Measurements from ENCODE around the gene HHIPL2.
A peak's percentile ranks its signal among the peaks of the same experiment; 100 is the strongest.

The HHIPL2 gene

DNA sequence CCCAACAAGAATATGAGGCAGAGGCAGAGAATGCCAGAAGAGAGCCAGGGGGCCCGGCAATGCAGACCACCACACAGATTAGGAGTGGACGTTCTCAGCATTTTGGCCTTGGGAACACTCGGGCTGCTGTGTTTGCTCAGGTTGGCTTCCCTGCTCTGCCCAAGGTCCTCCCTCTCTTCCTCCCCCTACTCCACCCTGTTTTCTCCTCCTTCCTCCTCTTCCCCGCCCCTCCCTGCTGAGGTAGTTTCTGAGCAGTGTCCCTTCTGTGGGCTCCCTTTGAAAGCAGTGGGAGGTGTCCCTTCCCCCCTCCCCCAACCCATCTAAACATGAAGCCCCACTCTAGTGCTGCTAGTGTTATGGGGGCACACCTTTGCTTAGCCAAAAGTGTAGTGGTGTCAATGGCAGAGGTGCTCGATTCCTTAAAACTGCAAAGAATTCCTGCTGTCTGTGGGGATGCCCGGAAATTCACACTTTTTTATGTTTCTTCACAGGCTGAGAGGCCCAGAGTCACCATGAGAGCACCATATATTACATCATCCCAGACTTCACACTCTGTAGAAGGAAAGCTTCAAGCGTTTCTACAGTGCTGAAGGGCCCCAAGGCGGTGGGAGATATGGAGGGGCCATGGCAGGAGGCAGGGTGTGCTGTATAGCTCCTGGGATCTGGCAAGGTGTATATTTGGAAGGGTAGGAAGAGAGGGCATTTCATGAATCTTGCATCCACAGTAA, at the start of gene HHIPL2:
TSS of gene HHIPL2 (minus strand) at position 161 of the 728 bp plus-strand sequence. CDS start at position 101, 60 bp downstream.
- DNase-seq = no peak

DNA sequence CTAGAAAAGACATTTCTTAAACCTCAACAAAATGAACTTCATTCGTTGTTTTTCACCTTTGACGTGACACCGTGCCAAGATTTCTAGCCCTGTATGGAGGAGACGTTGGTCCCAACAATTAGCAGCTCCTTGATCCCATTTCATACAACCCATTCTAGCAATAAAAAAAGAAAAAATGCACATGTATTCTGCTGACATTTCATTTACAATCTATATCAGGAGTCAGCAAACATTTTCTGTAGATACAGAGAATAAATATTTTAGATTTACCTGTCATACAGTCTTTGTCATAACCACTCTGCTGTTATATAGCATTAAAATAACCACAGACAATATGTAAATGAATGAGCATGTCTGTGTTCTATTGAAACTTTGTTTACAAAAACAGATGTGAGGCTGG, 48.8 kb upstream of the HHIPL2 start:
- DNase-seq = no peak

GRCh38 chr1:222594789-222595188, 46.9 kb upstream of the HHIPL2 start:
- DNase-seq = no peak

GRCh38 chr1:222592171-222592570, 44.3 kb upstream of the HHIPL2 start:
- DNase-seq = no peak

GRCh38 chr1:222589462-222590302, 41.8 kb upstream of the HHIPL2 start, which contains the start of gene TAF1A:
Gene TAF1A, minus strand, starts transcription at chr1:222589933.
- peak; percentile 78 to 90 for DNase-seq

DNA sequence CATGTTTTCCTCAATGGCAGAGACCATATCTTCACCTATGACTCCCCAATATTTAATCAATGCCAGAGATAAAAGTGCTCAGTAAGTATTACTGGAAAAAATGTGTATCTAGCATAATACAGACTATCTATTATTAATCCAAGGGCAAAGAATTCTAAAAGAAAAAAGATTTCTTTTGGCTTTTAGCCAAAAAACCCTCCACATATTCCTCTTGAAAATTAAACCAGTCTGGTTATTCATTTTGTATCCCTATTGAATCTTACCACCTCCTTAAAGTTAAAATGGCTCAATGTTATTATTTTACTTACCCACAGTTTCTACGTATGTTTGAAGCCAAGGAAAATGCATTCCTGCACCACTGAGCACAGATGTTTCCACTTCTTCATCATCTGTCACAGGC, 40.2 kb upstream of the HHIPL2 start:
- DNase-seq = no peak

DNA sequence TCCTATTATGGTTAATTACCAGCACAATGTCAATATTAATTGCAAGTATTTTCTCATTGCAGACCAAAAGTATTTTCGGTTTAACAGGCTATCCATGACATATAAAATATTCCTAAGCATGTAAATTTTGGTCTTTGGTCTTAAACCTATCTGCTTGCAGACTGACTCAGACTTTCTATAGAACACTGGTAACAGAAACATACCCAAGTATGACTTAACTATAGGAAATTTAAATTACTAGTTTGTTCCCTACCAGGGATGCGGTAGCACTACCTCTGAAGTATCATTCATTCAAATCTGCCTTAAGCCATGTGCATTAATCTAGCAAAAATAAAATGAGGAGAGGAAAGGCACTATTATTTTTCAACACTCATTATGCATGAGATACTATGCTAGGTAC, 38.9 kb upstream of the HHIPL2 start:
- no peak for DNase-seq

GRCh38 chr1:222583079-222583478, 35.2 kb upstream of the HHIPL2 start:
- DNase-seq = no peak

- DNase-seq = no peak
Observed at GRCh38 chr1:222582099-222582774, 34.3 kb upstream of the HHIPL2 start.

DNA sequence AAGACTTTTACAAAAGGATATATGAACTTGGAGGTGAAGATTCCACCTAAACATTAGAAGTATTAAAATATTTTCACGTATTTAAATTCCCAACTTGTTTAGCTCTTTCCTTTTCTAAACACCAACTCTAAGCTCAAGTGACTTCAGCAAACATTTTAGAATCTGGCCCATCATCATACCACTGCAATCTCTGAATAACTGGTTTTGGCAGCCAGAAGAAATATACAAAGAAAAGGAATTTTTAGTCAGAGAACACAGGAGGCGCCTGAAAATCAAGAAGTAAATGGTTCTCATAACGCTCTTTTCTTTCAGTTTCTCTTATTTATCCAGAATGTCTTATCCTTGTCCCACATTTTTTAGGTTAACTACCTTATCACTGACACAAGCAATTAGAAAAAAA, 31.4 kb upstream of the HHIPL2 start:
- DNase-seq = no peak

GRCh38 chr1:222570837-222571236, 22.9 kb upstream of the HHIPL2 start:
- no peak for DNase-seq

- DNase-seq = no peak
Observed at GRCh38 chr1:222561656-222562055, 13.8 kb upstream of the HHIPL2 start.

DNA sequence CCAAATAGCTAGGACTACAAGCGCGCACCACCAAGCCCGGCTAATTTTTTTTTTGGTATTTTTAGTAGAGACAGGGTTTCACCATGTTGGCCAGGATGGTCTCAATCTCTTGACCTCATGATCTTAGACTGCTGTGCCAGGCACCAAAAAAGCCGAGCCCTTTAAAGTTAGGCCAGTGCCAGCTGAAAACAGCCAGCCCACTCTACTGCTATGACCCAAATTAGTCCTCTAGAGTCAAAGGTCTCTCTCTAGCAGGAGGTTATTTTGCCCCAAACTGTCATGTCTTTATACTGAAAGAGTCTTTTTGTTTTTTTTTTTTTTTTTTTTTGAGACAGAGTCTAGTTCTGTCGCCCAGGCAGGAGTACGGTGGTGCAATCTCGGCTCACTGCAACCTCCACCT, 9.7 kb upstream of the HHIPL2 start:
- no peak for DNase-seq

- DNase-seq = no peak
Observed at GRCh38 chr1:222557148-222557547, 9.2 kb upstream of the HHIPL2 start.

DNA sequence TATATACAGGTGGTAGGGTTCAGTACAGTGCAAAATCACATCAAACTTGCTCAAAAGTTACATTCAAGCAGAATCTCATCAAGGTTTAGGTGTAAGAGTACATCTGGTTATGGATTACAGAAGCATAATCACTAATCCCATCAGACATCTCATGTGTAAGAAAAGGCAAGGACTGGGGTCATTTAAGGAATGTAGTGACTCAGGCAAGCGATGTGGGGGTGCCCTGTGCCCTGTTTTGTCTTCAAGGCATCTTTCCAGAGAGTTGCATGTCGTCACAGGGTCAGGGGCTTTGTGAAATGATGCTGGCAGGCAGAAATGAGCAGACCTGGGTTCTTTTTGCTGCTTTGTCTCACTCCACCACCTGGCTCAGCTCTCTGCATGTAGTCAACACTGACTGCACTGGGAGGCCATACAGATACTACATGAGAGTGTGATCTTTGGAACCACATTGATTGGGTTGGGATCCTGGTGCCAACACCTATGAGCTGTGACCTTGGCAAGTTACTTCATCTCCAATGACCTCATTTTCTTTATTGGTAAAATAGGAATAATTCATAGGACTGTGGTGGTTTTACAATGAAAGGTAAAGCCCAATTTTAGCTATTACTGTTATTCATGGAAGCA, 8.2 kb upstream of the HHIPL2 start:
- no peak for DNase-seq

- no peak for DNase-seq
Observed at GRCh38 chr1:222554177-222554576, 6.3 kb upstream of the HHIPL2 start.

- DNase-seq = no peak
Observed at GRCh38 chr1:222552882-222553281, 5.0 kb upstream of the HHIPL2 start.

DNA sequence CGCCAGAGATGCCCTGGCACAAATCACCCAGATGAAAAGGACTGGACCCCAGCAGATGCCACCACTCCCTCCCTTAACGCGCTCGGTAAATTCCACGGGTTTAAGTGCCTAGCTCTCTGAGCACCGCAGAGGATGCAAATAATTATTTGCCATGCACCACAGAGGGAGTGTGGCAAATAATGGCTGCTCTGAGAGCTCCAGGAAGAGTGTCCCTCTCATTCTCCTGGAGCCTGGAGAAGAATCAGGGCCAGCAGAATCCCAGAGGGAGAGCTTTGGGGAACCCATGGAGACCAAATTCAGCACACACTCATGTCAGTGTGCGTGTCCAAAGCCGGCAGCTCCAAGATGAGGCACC, 667 bp downstream of the HHIPL2 start:
- no peak for DNase-seq

DNA sequence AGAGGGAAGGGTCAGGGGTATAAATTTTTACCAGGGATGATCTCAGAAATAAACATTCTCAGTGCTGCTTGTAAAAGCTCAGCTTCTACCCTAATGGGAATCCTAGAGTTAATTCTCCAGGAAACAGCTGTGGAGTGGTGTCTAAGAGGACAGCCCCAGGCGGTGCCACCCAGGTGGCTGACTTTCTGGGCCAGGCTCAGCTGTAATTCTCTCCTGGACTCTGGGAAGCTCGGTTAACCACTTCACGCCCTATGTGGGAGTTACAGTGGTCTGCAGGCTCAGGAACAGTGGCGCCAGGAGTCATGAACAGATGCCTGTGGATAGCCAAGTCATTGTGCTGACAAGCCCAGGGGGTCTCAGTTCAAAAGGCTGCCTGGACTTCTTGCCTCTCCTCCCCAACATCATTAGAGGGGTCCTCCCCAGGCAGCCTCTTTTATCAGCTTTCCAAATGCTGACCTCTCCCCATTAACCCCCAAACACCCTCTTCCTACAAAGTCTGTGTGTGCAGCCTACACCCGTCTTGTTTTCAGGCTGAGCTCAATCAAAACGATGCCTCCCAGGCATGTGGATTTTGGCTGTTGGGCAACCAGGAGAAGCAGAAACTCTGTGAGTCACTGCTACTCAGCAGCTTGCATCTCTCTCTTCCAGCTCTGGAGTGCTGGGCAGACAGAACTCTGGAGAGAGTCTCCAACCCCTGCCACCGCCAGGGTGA, 1.2 kb downstream of the HHIPL2 start:
- DNase-seq = no peak

- no peak for DNase-seq
Observed at GRCh38 chr1:222546091-222546490, 1.8 kb downstream of the HHIPL2 start.

DNA sequence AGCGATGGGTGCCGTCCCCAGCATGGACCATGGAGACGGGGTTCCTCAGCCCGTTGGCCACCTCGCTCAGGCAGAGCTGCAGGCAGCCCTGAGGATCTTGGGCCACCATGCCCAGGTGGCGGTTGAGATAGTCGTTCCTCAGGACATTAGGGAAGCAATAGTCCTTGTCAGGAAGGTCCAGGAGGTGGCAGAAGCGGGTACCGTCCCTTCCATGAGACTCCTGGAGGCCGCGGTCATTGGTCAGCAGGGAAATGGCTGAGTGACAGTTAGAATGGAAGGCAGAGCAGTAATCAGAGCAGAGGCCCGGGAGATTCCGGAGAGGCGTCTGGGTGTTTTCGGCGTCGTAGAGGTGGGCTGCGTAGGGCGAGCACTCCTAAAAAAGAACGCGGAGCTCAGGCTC, 4.1 kb downstream of the HHIPL2 start:
- DNase-seq = no peak

- DNase-seq = no peak
Observed at GRCh38 chr1:222540598-222540995, 7.3 kb downstream of the HHIPL2 start.

Data from hippocampal formation (tissue), 2 donors.